GM18873 (cell line): Measurements from ENCODE around the gene YIPF3.
A peak's percentile ranks its signal among the peaks of the same experiment; 100 is the strongest.
"Not testable (repeated sequence)": the region's sequence is repeated elsewhere in the genome, so short reads cannot be mapped to it uniquely, and the experiment has no call there.

ENCODE experiments used
- ATAC-seq: cut with Tn5 transposase; IDR thresholded peaks from one replicate; pipeline ENCODE4 v1.9.1; 2021; ENCODE audit warnings: mild to moderate bottlenecking, moderate library complexity, moderate number of reproducible peaks; ENCODE audit not compliant: unreplicated experiment, low FRiP score

Gene YIPF3

DNA sequence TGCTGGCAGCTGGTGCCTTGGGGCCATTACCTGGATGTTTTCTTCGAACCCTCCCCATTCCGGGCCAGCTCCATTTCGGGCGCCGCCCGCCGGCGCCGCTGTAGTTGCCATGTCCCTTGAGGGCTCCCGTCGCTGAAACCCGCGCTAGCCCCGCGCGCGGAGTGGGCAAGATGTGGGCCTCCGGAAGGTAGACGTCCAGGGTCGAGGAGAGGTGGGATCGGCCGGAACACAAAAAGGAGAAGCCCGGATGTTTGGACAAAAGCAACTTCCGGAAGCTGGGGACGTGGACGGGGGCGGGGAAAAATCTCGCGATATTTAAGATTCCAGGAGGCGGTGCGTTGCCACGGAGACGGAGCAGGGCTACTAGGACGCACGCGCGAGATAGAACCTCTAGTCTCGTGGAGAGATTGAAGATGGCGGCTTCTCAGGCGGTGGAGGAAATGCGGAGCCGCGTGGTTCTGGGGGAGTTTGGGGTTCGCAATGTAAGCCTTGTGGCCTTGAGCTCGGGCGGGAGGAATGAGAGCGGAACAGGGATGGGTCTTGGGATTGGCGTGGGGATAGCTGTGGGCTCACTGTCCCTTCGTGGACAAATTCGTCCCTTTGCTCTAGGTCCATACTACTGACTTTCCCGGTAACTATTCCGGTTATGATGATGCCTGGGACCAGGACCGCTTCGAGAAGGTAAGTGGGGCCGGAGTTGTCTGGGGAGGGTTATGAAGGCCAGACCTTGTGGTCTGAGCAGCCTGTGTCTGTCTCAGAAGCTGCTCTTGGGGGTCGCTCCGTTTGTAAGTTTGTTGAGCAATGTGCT, at the start of gene YIPF3, which contains the start of gene POLR1C:
YIPF3 (minus strand) TSS at position 230 of the 808 bp plus-strand sequence; CDS start at position 111, 119 bp downstream.
POLR1C (plus strand) TSS at position 393 of the 808 bp plus-strand sequence; CDS start at position 414, 21 bp downstream.
- ATAC-seq, result peak; percentile 78

DNA sequence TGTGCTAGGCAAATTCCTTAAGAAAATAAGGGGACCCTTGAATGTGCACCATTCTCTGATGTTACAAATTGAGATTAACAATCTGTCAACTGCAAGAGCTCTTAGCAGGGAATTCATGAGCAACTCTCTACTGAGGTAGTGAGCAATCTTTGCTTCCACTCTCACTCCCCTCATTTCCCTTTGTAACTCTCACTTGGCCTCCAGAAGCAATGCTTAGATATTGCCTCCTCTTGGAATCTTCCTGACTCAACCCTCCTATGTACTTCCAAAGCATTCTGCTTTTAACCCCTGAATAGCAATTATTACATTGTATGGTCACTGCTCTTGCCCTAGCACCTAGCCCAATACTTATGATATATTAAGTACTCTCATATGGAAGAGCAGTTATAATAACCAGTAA, 42.6 kb upstream of the YIPF3 start:
- no peak for ATAC-seq

DNA sequence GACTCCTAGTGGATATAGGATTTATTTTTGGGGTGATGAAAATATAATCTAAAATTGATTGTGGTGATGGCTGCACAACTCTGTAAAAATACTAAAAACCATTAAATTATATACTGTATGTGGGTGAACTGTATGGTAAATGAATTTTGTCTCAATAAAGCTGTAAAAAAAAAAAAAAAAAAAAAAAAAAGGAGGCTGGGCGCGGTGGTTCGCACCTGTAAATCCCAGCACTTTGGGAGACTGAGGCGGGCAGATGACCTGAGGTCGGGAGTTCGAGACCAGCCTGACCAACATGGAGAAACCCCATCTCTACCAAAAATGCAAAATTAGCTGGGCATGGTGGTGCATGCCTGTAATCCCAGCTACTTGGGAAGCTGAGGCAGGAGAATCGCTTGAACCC, 40.9 kb upstream of the YIPF3 start:
- not testable (repeated sequence) for ATAC-seq

DNA sequence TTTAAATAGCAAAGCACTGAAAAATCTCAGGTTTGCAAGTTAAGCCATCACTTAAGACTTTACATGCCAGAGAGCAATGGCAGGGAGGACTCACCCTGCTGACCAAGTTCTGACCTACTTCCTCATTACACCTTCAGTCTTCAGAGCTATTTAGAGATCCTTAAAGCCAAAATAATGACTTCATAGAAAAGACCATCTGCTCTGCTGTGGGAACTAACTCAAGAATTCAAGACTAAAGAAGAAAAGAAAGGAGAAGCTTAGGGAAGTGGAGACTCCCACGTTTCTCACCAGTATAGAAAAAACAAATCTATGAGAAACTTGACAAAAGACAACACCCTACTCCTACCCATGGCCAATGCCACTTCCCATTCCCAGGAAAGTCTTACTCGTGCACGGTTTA, 30.5 kb upstream of the YIPF3 start:
- ATAC-seq, result no peak

DNA sequence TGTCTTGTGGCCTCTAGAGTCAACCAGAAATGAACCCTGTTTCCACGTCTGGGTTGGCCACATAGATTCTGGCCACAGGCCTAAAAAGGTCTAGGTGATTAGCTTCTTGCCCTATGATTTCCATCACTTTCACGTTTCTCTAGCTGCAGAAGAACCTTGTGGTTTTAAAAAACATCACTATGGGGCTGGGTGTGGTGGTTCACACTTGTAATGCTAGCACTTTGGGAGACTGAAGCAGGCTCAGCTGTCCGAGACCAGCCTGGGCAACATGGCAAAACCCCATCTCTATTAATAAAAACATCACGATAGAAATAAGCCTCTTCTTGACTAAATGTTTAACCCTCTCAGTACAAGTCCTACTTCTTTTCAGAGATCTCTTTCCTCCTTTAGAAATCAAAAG, 27.7 kb upstream of the YIPF3 start:
- no peak for ATAC-seq

DNA sequence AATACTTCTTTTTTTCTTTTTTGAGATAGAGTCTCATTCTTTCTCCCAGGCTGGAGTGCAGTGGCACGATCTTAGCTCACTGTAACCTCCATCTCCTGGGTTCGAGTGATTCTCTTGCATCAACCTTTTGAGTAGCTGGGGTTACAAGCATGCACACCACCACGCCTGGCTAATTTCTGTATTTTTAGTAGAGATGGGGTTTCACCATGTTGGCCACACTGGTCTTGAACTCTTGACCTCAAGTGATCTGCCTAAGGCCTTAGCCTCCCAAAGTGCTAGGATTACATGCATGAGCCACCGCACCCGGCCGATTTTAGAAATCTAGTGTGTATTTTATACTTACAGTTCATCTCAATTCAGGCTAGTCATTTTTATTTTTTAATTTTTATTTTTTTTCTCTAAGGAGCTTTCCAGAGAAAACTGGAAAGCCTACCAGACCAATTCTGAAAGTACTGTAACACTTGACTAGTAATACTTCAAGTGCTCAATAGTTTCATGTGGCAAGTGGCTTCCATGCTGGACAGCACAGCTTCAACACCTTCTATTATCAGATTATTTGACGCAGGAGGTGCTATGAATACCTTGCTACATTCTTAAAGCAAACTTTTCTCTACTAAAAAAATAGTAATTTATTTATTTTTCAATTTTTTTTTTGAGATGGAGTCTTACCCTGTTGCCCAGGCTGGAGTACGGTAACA, 25.2 kb upstream of the YIPF3 start:
- no peak for ATAC-seq

DNA sequence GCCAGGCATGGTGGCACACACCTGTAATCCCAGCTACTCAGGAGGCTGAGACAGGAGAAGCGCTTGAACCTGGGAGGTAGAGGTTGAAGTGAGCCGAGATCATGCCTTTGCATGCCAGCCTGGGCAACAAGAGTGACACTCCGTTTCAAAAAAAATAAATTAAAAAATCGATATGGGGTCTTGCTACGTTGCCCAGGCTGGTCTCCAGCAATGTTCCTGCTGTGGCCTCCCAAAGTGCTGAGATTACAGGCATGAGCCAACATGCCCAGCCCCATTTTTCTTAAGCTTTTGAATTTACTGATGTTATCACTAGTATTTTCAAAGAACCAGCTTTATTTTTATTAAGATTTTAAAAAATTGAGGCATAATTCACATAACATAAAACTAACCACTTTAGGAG, 23.8 kb upstream of the YIPF3 start:
- no peak for ATAC-seq

DNA sequence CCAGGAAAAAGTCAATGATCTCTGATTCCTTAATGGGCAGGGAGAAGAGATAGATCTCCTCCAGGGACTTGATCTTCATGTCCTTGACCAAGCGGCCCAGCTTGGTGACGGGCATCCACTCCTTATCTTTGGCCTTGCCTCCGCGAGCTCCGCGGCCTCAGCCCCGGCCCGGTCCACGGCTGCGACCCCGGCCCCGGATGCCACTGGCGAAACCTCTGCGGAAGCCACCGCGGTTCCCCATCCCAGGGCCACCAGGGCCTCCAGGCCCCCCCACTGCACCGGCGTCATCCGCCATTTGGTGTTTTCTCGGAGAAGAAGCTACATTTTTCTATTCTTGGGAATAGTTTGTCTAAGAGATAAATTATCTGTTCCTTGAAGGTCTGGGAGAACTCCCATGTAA, 22.7 kb upstream of the YIPF3 start:
- ATAC-seq, result not testable (repeated sequence)

DNA sequence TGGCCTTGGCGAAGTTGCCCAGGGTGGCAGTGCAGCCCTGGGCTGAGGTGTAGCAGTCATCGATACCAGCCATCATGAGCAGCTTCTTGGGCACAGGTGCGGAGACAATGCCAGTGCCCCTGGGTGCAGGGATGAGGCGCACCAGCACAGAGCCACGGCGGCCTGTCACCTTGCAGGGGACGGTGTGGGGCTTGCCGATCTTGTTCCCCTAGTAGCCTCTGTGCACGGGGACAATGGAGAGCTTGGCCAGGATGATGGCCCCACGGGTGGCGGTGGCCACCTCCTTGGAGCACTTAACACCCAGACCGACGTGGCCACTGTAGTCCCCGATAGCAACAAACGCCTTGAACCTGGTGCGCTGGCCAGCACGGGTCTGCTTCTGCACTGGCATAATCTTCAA, 22.3 kb upstream of the YIPF3 start:
- ATAC-seq, result not testable (repeated sequence)

DNA sequence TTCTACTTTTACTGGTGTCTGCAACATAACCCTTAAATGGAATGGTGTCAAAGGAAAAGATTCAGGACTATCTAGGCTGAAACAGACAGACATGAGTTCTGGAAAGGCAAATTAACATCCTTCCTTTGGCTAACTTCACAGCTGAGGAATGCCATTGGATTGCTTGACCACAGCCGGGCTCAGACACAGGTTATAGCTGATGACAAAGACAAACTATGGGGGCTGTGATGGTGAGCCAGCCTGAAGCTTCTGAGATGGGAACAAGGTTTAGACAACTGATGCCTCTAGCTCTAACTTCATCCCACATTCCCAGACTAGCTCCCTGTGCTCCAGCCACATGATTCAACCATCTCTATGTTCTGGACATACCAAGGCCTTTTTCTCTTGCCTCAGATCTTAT, 15.5 kb upstream of the YIPF3 start:
- ATAC-seq, result no peak

DNA sequence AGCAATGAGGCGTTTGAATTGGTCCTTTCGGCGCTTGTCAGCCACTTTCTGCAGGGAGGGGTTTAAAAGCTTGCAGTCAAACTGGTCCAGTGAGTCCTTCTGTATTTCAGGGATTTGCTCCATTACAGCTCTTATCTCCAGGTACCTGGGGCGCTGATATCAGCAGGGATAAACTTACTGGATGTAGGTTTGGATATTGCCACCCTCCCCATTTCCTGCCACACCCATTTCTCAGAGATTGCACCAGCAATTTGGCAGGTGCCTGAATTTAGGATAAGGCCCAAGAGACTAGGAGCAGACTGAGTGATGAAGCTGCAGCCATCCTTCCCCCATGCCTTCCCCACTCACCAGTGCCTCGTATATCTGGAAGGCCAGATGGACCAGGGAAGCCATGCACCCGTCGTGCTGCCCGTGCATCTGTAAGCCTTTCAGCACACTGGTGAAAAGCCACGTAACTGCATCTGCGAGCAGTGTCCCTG, 7.8 kb upstream of the YIPF3 start:
- no peak for ATAC-seq

DNA sequence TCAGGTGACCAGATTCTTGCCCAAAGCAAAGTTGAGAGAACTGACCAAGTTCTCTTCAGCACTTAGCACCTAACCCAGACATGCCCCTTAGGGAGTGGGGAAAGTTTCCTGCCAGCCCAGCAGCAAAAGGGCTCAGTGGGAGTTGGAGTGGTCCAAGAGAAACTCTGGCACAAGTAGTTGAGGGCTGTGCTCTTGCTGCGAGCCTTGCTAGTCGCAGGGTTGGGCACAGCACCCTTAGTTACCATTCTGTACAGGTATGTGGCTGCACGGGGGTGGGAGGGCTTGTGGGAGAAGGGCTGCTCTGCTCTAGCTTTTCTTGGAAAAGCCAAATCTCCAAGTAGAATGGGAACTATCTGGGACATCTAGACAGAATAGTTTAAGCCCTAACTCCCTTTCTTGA, 6.6 kb upstream of the YIPF3 start:
- ATAC-seq, result no peak

DNA sequence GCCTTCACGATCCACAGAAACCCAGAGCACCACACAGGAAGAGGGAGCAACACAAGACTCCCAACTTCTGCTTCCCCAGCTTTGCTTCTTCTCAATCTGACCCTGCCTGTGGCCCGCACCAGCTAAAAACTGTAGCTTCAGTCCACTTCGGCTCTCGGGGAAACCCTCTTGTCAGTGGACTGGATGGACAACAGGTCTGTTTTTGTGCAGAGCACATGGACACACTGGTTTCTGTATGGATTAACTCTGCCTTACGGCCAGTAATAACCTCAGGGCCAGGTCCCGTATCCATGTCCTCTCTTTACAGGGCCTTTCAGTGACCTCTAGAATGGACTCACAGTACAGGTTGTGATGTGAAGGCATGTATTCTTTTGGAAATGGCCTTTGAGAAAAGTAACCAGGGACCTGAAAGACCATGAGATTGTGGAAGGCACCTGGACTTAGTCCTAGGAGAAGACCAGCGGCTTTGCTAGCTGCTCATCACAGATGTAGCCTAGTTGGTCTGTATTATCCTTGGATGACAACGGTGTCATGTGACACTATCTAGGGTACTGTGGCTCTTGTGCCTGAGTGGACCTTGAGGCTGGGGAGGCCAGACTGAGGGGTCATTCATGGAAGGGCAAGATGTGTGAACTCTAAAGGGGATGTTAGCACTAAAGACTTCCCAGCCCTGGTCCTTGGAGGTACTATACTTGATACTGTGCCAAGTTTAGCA, 6.0 kb upstream of the YIPF3 start:
- no peak for ATAC-seq

DNA sequence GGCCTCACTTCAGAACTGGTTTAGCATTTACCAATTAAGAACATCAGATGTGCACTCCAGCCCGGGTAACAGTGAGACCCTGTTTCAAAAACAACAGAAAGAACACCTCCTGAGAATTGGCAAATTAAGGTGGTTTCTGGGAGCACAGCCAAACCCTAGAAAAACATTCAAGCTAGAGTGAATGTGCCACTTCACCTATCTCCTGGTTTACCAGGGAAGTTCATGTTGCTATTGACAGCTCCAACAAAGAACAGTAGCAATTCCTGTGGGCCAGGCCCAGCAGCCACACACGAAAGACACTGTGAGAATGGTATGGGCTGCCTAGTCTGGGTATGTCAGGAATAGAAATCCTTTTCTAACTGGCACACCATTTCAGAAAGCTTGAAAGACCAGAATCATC, 5.1 kb upstream of the YIPF3 start:
- no peak for ATAC-seq

DNA sequence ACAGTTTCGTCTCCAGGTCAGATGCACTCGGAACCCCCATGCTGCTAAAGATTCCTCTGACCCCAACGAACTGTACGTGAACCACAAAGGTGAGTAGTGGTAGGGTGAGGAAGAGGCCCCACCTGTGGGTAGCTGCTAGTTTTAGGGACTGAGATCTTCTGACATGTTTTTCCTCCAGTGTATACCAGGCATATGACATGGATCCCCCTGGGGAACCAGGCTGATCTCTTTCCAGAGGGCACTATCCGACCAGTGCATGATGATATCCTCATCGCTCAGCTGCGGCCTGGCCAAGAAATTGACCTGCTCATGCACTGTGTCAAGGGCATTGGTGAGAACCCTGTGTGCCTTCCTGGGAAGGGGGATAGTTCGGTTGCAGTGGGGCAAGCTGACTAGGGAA, 3.4 kb upstream of the YIPF3 start:
- ATAC-seq, result no peak

DNA sequence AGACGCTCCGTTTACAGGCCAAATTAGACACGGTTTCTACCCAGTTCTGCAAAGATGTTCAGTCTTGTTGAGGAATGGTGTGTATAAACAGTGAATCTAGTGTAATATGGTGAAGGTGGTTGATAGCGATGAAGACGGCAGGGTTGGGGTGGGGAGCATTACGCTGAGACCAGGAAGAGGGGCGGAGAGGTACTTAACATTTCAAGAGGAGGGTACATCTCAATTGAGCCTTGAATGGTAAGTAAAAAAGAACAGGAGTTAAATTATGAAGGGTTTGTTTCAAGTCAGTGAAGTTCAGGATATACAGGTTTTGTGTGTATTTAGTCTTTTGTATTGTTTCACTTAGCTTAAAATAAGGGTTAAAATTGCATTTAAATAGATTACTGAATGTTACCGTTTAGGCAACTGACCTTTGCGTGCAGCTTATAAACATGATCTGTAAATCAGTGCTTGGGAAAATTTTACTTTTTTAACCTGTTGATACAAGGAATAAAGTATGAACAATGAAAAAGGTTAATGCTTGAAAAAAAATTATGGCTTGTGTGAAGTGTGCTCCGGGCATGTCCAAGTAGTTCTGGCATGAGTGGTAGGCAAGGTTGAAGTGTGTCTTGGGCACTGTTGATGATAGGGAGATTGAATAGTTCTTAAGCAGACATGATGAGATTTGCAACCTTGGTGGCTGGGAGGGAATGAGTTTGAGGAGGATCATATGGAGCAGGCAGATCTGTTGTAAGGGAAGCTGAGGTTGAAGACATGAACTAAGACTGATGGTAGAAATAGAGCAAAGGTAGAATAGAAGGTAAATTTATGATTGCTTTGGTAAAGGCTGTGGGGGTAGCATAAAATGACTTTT, 1.0 kb upstream of the YIPF3 start:
- no peak for ATAC-seq

DNA sequence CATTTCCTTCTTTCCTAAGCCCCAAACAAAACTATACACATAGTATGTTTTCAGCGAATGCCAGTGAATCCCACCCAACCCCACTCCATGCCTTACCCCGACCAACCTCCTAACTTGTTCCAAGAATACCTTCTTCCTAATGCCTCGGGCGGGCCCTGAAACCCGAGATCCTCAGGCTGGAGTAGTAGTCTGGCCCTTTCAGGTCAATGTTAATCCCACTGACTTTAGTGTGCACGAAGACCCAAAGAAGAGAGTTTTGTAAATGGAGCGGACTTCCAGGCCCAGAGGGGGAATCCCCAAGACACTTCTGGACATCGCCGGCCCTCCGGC, 394 bp downstream of the YIPF3 start:
- ATAC-seq, result no peak

DNA sequence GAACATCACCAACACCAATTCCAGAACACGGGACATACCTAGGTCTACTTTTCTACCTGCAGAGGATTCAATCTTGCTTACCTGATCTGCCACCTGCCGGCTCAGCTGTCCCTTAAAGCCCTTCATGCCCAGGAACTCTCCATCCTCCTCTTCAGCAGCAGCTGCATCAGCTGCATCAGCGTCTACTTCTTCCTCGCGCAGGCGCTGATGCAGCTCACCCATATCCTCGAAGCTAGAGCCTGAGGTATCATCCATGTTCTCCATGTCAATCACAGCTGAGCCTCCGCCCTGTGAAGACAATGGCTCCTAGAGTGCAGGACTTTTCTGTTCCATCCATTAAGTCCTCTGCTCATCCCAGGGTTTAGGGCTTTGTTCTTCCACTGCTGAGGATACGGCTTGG, 918 bp downstream of the YIPF3 start:
- no peak for ATAC-seq

DNA sequence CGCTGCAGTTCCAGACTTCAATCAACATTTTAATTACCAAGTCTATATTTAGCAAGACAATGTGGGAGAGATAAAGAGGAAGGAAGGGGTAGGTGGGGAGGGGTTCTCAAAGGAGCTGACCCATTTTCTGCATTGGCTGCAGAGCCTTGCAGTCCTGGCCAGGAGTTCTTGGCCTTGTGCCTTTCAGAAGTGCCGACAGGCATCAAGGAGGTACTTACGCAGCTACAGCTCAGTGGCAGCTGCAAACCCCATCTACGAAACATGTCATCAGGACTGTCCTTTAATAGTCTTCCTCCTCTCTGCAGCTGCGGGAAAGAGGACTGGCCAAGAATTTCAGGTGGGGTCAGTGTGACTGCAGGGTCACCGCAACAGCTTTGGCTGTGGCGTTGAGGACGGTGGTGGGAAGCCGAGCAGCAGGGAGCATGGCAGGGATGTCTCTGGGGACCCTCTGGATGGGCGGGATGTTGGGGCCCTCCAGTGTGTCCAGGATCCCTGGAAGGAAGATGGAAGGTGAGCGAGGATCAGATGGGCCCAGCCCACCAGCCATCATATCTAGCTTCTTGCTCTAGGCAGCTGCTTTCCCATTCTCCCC, 4.8 kb downstream of the YIPF3 start:
- no peak for ATAC-seq

DNA sequence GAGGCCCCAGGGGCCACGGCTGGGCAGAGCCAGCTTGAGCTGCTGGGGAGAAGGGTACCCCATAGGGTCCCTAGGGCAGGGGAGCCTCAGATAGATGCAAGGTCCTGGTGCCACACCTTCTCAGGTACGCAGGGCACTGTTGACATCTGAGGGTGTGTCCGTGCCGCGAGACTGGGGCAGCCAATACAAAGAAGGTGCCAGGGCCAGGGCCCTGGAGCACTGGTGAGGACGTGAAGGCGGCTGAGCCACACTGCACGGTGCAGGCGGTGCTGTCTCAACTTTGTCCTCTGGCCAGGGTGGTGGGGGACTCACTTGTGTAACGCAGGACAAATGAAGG, 5.9 kb downstream of the YIPF3 start:
- ATAC-seq, result no peak
